ENCODE measurements around the gene TNFRSF12A. TPM values are rescaled to one million over a fixed set of nuclear protein-coding genes. Genes with fewer than 3 reads are reported as not detected.

The TNFRSF12A gene
- total RNA-seq, 1 donor from 2014 or later: 44.3 TPM

- Mint-ChIP-seq H3K27ac (no peak overlapping the region), H3K36me3 (ENCODE audit: insufficient read depth) (no peaks in the 10 kb centered on the region), H3K4me3 (ENCODE audit: low read depth) (no peak overlapping the region), H3K9me3 (ENCODE audit: low read depth) (no peaks in the 10 kb centered on the region), H3K27me3 (peaks cover 5% of the 10 kb centered on the region), H3K4me1 (ENCODE audit: low read depth) (peaks cover 7% of the 10 kb centered on the region)
- no peak for TF ChIP-seq CTCF (IDR thresholded peaks at IDR 0.05; ENCODE audit: unreplicated experiment)
- no peak for DNase-seq (ENCODE audit: low spot score, unreplicated experiment)
These were observed 32.9 kb upstream of the TNFRSF12A start for GRCh38 chr16:2987286-2987685.

DNA sequence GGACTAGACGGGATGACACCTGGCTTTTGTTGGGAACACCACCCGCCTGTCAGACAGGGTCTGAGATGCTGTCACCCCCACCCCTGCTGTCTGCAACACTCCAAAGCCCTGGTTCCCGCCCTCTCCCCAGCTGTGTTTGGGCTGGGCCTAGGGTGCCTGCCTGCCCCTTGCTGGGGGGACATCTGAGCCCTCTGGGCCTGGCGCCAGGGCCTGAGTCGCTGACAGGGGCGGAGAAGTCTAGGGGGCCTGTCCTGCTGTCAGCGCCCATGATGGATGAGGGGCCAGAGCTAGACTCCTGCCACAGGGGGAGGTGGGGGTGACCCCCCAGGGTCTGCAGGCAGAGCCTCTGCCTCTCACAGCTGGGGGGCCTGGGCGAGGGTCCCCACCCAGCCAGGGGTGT lies 32.3 kb upstream of the TNFRSF12A start:
- Mint-ChIP-seq H3K9me3 (ENCODE audit: low read depth) (no peaks in the 10 kb centered on the region), H3K36me3 (ENCODE audit: insufficient read depth) (no peaks in the 10 kb centered on the region), H3K4me1 (ENCODE audit: low read depth) (peaks cover 6% of the 10 kb centered on the region), H3K27ac (no peak overlapping the region), H3K27me3 (peaks cover 3% of the 10 kb centered on the region), H3K4me3 (ENCODE audit: low read depth) (no peak overlapping the region)
- DNase-seq (ENCODE audit: low spot score, unreplicated experiment): no peak
- TF ChIP-seq CTCF (IDR thresholded peaks at IDR 0.05; ENCODE audit: unreplicated experiment): no peak

DNA sequence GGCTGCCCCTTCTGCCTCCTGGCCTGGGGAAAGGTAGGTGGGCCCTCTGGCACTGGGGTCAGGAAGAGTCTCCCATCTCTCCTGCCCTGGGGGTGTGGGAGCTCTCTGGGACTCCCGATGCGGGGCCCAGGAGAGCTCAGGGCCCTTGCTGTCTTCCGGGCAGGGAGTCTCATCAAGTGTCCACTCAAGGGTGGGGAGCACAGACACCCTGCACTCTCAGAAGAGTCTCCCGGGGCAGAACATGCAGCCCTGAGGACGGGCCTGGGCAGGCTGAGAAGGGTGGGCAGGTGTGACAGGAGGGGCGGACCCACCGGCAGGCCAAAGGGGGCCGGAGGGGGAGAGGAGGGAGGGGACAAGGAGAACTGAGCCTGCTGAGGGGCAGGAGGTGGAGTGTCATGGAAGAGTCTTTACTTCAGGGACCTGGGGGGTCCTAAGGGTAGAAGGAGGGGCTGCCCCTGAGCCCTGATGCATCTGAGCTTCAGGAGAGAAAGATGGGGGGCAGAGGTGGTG lies 31.5 kb upstream of the TNFRSF12A start:
- no peaks in the 10 kb centered on the region for H3K36me3 Mint-ChIP-seq (ENCODE audit: insufficient read depth)
- no peak overlapping the region for H3K27ac Mint-ChIP-seq
- no peak for DNase-seq (ENCODE audit: low spot score, unreplicated experiment)
- TF ChIP-seq CTCF (IDR thresholded peaks at IDR 0.05; ENCODE audit: unreplicated experiment): no peak
- H3K9me3 Mint-ChIP-seq (ENCODE audit: low read depth): no peaks in the 10 kb centered on the region
- H3K27me3 Mint-ChIP-seq: peaks cover 3% of the 10 kb centered on the region
- H3K4me1 Mint-ChIP-seq (ENCODE audit: low read depth): peaks cover 6% of the 10 kb centered on the region
- H3K4me3 Mint-ChIP-seq (ENCODE audit: low read depth): no peak overlapping the region

- Mint-ChIP-seq H3K36me3 (ENCODE audit: insufficient read depth) (no peaks in the 10 kb centered on the region), H3K9me3 (ENCODE audit: low read depth) (no peaks in the 10 kb centered on the region)
- no peak for DNase-seq (ENCODE audit: low spot score, unreplicated experiment)
These were observed 29.3 kb upstream of the TNFRSF12A start for GRCh38 chr16:2990891-2991290.

GRCh38 chr16:2991566-2992261 lies 28.5 kb upstream of the TNFRSF12A start:
- H3K9me3 Mint-ChIP-seq (ENCODE audit: low read depth): no peaks in the 10 kb centered on the region
- no peak for DNase-seq (ENCODE audit: low spot score, unreplicated experiment)
- peaks cover 2% of the 10 kb centered on the region for H3K4me1 Mint-ChIP-seq (ENCODE audit: low read depth)
- TF ChIP-seq CTCF (IDR thresholded peaks at IDR 0.05; ENCODE audit: unreplicated experiment): no peak
- H3K27me3 Mint-ChIP-seq: no peaks in the 10 kb centered on the region
- no peak overlapping the region for H3K4me3 Mint-ChIP-seq (ENCODE audit: low read depth)
- H3K36me3 Mint-ChIP-seq (ENCODE audit: insufficient read depth): no peaks in the 10 kb centered on the region
- no peak overlapping the region for H3K27ac Mint-ChIP-seq

More at GRCh38 chr16:2990891-2991290, 29.3 kb upstream of the TNFRSF12A start:
- H3K27ac Mint-ChIP-seq: no peak overlapping the region
- H3K27me3 Mint-ChIP-seq: no peaks in the 10 kb centered on the region
- TF ChIP-seq CTCF (IDR thresholded peaks at IDR 0.05; ENCODE audit: unreplicated experiment): no peak
- H3K4me1 Mint-ChIP-seq (ENCODE audit: low read depth): peaks cover 2% of the 10 kb centered on the region
- H3K4me3 Mint-ChIP-seq (ENCODE audit: low read depth): no peak overlapping the region

Data from progenitor cell of endocrine pancreas (in vitro differentiated cells).